ENCODE results near the gene NECAB2.

DNA sequence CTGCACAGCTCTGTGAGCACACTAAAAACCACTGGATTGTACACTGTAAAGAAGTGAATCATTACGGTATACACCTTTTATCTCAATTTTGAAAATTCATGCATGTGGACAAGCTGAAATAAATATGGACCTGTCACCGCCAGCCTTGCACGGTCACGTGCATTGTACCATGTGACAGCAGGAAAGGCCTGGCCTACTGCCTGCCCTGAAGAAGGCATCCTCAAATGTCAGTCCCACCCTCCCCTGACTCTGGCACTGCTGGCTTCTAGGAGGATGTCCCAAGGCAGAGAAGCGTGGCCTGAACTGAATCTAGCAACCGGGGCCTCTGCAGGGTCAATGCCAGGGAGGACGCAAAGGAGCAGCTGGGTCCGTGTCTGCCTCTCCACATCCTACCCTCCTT is 39.9 kb downstream of the NECAB2 start:
- TF ChIP-seq, protein P1, sequence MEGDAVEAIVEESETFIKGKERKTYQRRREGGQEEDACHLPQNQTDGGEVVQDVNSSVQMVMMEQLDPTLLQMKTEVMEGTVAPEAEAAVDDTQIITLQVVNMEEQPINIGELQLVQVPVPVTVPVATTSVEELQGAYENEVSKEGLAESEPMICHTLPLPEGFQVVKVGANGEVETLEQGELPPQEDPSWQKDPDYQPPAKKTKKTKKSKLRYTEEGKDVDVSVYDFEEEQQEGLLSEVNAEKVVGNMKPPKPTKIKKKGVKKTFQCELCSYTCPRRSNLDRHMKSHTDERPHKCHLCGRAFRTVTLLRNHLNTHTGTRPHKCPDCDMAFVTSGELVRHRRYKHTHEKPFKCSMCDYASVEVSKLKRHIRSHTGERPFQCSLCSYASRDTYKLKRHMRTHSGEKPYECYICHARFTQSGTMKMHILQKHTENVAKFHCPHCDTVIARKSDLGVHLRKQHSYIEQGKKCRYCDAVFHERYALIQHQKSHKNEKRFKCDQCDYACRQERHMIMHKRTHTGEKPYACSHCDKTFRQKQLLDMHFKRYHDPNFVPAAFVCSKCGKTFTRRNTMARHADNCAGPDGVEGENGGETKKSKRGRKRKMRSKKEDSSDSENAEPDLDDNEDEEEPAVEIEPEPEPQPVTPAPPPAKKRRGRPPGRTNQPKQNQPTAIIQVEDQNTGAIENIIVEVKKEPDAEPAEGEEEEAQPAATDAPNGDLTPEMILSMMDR (conservative IDR thresholded peaks at IDR 0.05 in 1 of 2, IDR thresholded peaks at IDR 0.05 in 1 of 2; ENCODE audit: extremely low read depth in 1 of 2, insufficient read depth in 1 of 2, low read depth in 1 of 2, low read length in 2 of 2): no peak
- TF ChIP-seq EZH2 (IDR thresholded peaks at IDR 0.05; ENCODE audit: borderline replicate concordance, low read length): no peak

All from mammary epithelial cell (primary cell).